ENCODE results near the gene PIGQ. TPM values are rescaled to one million over a fixed set of nuclear protein-coding genes. Genes with fewer than 3 reads are reported as not detected.

Gene PIGQ
- total RNA-seq, 1 experiment from 2014 or later: 72.5 TPM

GRCh38 chr16:533391-534123 is 36.2 kb upstream of the PIGQ start:
- Histone ChIP-seq H3F3A (ENCODE audit: insufficient read depth, low read depth) (peaks cover 44% of the 10 kb centered on the region; the same call in 1 of the 2 replicates), H3K4me3 (no peak overlapping the region), H3K4me2 (no peak overlapping the region), H3K79me2 (ENCODE audit: low read depth) (peaks cover 95% of the 10 kb centered on the region), H3K27me3 (ENCODE audit: insufficient read depth, low read depth) (no peaks in the 10 kb centered on the region), H4K20me1 (ENCODE audit: insufficient read depth) (peaks cover 92% of the 10 kb centered on the region), H3K9me2 (ENCODE audit: insufficient read depth) (no peaks in the 10 kb centered on the region), H3K4me1 (replicated peaks; ENCODE audit: insufficient read depth) (peaks cover 43% of the 10 kb centered on the region), H3K27ac (no peak overlapping the region), H2AFZ (no peak overlapping the region), H3K36me3 (ENCODE audit: low read depth) (no peaks in the 10 kb centered on the region), H3K9me3 (ENCODE audit: insufficient read depth, low read depth) (no peaks in the 10 kb centered on the region)
- DNase-seq: no peak
- TF ChIP-seq EZH2 (IDR thresholded peaks at IDR 0.05; ENCODE audit: low read depth) (no peak), CTCF (conservative IDR thresholded peaks at IDR 0.05) (no peak)
- POLR2A ChIA-PET (ENCODE audit: unreplicated experiment): no interaction called here
- BruUV-seq (replicated peaks): no TSS peak
- CTCF ChIA-PET: no interaction called here
- intact Hi-C loops (cut with micrococcal nuclease; ENCODE audit: unreplicated experiment): loop anchor here (2.0 kb wide), 3 partner anchors 35 to 133 kb away; partner anchors contain the start of genes DECR2 and PIGQ

- no TSS peak for BruUV-seq (replicated peaks)
- no peaks in the 10 kb centered on the region for H3K9me3 ChIP-seq (ENCODE audit: insufficient read depth, low read depth)
- no peak overlapping the region for H2AFZ ChIP-seq
- peaks cover 40% of the 10 kb centered on the region for H3K4me1 ChIP-seq (replicated peaks; ENCODE audit: insufficient read depth)
- H3K9me2 ChIP-seq (ENCODE audit: insufficient read depth): no peaks in the 10 kb centered on the region
- TF ChIP-seq CTCF (conservative IDR thresholded peaks at IDR 0.05) (no peak), EZH2 (IDR thresholded peaks at IDR 0.05; ENCODE audit: low read depth) (no peak)
- peaks cover 95% of the 10 kb centered on the region for H3K79me2 ChIP-seq (ENCODE audit: low read depth)
- H3K36me3 ChIP-seq (ENCODE audit: low read depth): no peaks in the 10 kb centered on the region
- ChIA-PET POLR2A (ENCODE audit: unreplicated experiment) (no interaction called here), CTCF (no interaction called here)
- H3F3A ChIP-seq (ENCODE audit: insufficient read depth, low read depth): peaks cover 38% of the 10 kb centered on the region; the same call in 1 of the 2 replicates
- H3K4me2 ChIP-seq: peak overlapping the region; percentile 55
- no peak overlapping the region for H3K4me3 ChIP-seq
- H4K20me1 ChIP-seq (ENCODE audit: insufficient read depth): peaks cover 91% of the 10 kb centered on the region
- H3K27ac ChIP-seq: peak overlapping the region; percentile 66; the same call in 1 of the 2 replicates
- no peaks in the 10 kb centered on the region for H3K27me3 ChIP-seq (ENCODE audit: insufficient read depth, low read depth)
- intact Hi-C loops (cut with micrococcal nuclease; ENCODE audit: unreplicated experiment): loop anchor here (2.0 kb wide), 3 partner anchors 35 to 133 kb away; partner anchors contain the start of genes DECR2 and PIGQ
- DNase-seq: peak; percentile 41 to 69
Measured at GRCh38 chr16:534135-534534, 35.6 kb upstream of the PIGQ start.

- intact Hi-C loops (cut with micrococcal nuclease; ENCODE audit: unreplicated experiment): loop anchor here (2.0 kb wide), 3 partner anchors 34 to 134 kb away; partner anchors contain the start of genes DECR2 and PIGQ
- TF ChIP-seq CTCF (conservative IDR thresholded peaks at IDR 0.05) (no peak; the same call in 1 of the 2 replicates), EZH2 (IDR thresholded peaks at IDR 0.05; ENCODE audit: low read depth) (no peak)
- no TSS peak for BruUV-seq (replicated peaks)
- Histone ChIP-seq H3K79me2 (ENCODE audit: low read depth) (peaks cover 95% of the 10 kb centered on the region), H3K4me3 (no peak overlapping the region), H3K9me2 (ENCODE audit: insufficient read depth) (no peaks in the 10 kb centered on the region), H3K27ac (peak overlapping the region; percentile 66), H2AFZ (no peak overlapping the region), H3K4me1 (replicated peaks; ENCODE audit: insufficient read depth) (peaks cover 33% of the 10 kb centered on the region), H3K9me3 (ENCODE audit: insufficient read depth, low read depth) (no peaks in the 10 kb centered on the region), H3F3A (ENCODE audit: insufficient read depth, low read depth) (peaks cover 34% of the 10 kb centered on the region; the same call in 1 of the 2 replicates), H3K27me3 (ENCODE audit: insufficient read depth, low read depth) (no peaks in the 10 kb centered on the region), H3K36me3 (ENCODE audit: low read depth) (no peaks in the 10 kb centered on the region), H3K4me2 (peak overlapping the region; percentile 55), H4K20me1 (ENCODE audit: insufficient read depth) (peaks cover 91% of the 10 kb centered on the region)
- ChIA-PET CTCF (interaction anchor here (0.6 kb wide), 1 partner anchor 143 kb away, joined by 3 read pairs; no protein-coding TSS in a partner anchor), POLR2A (ENCODE audit: unreplicated experiment) (interaction anchor here (0.7 to 1.0 kb wide), 2 partner anchors 9 to 34 kb away, joined by 3 to 5 read pairs; no protein-coding TSS in a partner anchor)
- DNase-seq: no peak
Measured at GRCh38 chr16:534856-535445, 34.8 kb upstream of the PIGQ start.

Measured in PC-9 (cell line).